HepG2 (cell line): Measurements from ENCODE around the gene HSD17B8. TPM values are rescaled to one million over a fixed set of nuclear protein-coding genes. Genes with fewer than 3 reads are reported as not detected.
A peak's percentile ranks its signal among the peaks of the same experiment; 100 is the strongest.

Experiments used
- ATAC-seq: fragments of 200-7000 bp; cut with Tn5 transposase; 3 replicates; pipeline ENCODE4 v1.9.1; 2020; ENCODE audit warnings: mild to moderate bottlenecking, moderate library complexity
- BruUV-seq: library from RNA; stranded (reverse); fragments of 400-500 nt; replicated peaks from 2 replicates; lab custom pipeline; 2021; lab: Mats Ljungman, UMichigan
- CTCF ChIA-PET: fragments of 300-600 bp; formaldehyde crosslinking; extraction: SDS; loops from one replicate; lab custom pipeline; 2021; ENCODE audit warnings: low total read pairs, inconsistent platforms, low intra/inter-chr PET ratio; lab: Yijun Ruan, JAX
- POLR2A ChIA-PET: fragments of 350-600 bp; sonication (Branson Sonifier 250); formaldehyde crosslinking; loops from one replicate; lab custom pipeline; 2020; ENCODE audit warnings: antibody characterized with exemption, inconsistent platforms; lab: Yijun Ruan, JAX
- DNase-seq: peaks from one replicate; pipeline ENCODE4 v3.0.0-alpha.2; 2015; ENCODE audit warnings: low spot score
- FAIRE-seq: peaks from 3 replicates; lab custom pipeline; 2011; peaks lifted over from hg19 to GRCh38; lab: Jason Lieb, UNC
- H2AFZ ChIP-seq: one replicate; pipeline ENCODE4 v1.6.1; 2011; ENCODE audit warnings: low read length, inconsistent platforms
- H3K27ac ChIP-seq: fragments of 300-600 bp; 3 replicates; pipeline ENCODE4 v1.8.0; 2011; ENCODE audit warnings: mixed run types, mild to moderate bottlenecking, mixed read lengths, low read length, inconsistent platforms; ENCODE audit not compliant: insufficient read depth; ENCODE audit errors: extremely low read length
- H3K27me3 ChIP-seq, 2 experiments: fragments of 200-600 bp in 1 of 2; 2 replicates in 1 of 2; 3 replicates in 1 of 2; pipeline versions ENCODE4 v1.6.0 to v1.8.0; 2011; ENCODE audit warnings: low read length in 2 of 2, mild to moderate bottlenecking in 2 of 2, moderate library complexity in 2 of 2, inconsistent platforms in 1 of 2; ENCODE audit not compliant: insufficient read depth in 2 of 2, control insufficient read depth in 1 of 2
- H3K36me3 ChIP-seq, 2 experiments: fragments of 200-600 bp in 1 of 2; replicated peaks in 1 of 2; 2 replicates in 1 of 2; 3 replicates in 1 of 2; pipeline versions ENCODE4 v1.5.1 to v1.8.0; 2011; ENCODE audit warnings: low read length in 2 of 2, inconsistent platforms in 1 of 2; ENCODE audit not compliant: insufficient read depth in 2 of 2, control insufficient read depth in 1 of 2
- H3K4me1 ChIP-seq: 2 replicates; pipeline ENCODE4 v1.5.1; 2012; ENCODE audit warnings: low read length, inconsistent platforms; ENCODE audit not compliant: insufficient read depth
- H3K4me2 ChIP-seq: 2 replicates; pipeline ENCODE4 v1.6.0; 2011; ENCODE audit warnings: low read depth, low read length, inconsistent platforms
- H3K4me3 ChIP-seq, 3 experiments: fragments of 200-600 bp in 1 of 3; sonication (generic), shearing (Covaris generic) in 1 of 3; replicated peaks in 1 of 3; 2 replicates each; pipeline ENCODE4 v1.5.1; 2011 to 2016; ENCODE audit warnings: low read length in 3 of 3, inconsistent platforms in 2 of 3, low read depth in 2 of 3, mild to moderate bottlenecking in 2 of 3, control low read depth in 1 of 3, mixed read lengths in 1 of 3; ENCODE audit not compliant: insufficient read depth in 1 of 3
- H3K79me2 ChIP-seq: one replicate; pipeline ENCODE4 v1.6.1; 2011; ENCODE audit warnings: low read length, inconsistent platforms; ENCODE audit not compliant: insufficient read depth
- H3K9ac ChIP-seq: 2 replicates; pipeline ENCODE4 v1.6.0; 2011; ENCODE audit warnings: mild to moderate bottlenecking, low read depth, low read length, inconsistent platforms; ENCODE audit not compliant: insufficient read depth
- H3K9me3 ChIP-seq: 2 replicates; pipeline ENCODE4 v1.5.1; 2012; ENCODE audit warnings: mild to moderate bottlenecking, low read length
- H4K20me1 ChIP-seq: 2 replicates; pipeline ENCODE4 v1.6.0; 2011; ENCODE audit warnings: inconsistent platforms, mild to moderate bottlenecking, low read length, moderate library complexity; ENCODE audit not compliant: insufficient read depth
- ADNP ChIP-seq: sonication (generic); formaldehyde crosslinking; IDR thresholded peaks from 2 replicates; pipeline ENCODE4 v1.4.0; 2020; ENCODE audit warnings: missing genetic modification reagents
- ARHGAP35 ChIP-seq: sonication (generic); formaldehyde crosslinking; IDR thresholded peaks from 2 replicates; pipeline ENCODE4 v1.9.0; 2022; ENCODE audit warnings: mild to moderate bottlenecking, inconsistent platforms, moderate library complexity, missing genetic modification reagents, borderline replicate concordance
- ARID4A ChIP-seq: sonication (generic); formaldehyde crosslinking; IDR thresholded peaks from 2 replicates; pipeline ENCODE4 v1.5.0; 2020; ENCODE audit warnings: mild to moderate bottlenecking, missing genetic modification reagents, borderline replicate concordance
- ATF5 ChIP-seq: sonication (generic); formaldehyde crosslinking; IDR thresholded peaks from 2 replicates; pipeline ENCODE4 v1.4.0; 2020; ENCODE audit warnings: mild to moderate bottlenecking, low read depth, missing genetic modification reagents
- BRD4 ChIP-seq: sonication (generic); formaldehyde crosslinking; IDR thresholded peaks from 2 replicates; pipeline ENCODE4 v1.4.0; 2020; ENCODE audit warnings: missing genetic modification reagents
- FOXJ3 ChIP-seq: sonication (generic); formaldehyde crosslinking; IDR thresholded peaks from 2 replicates; pipeline ENCODE4 v1.4.0; 2020; ENCODE audit warnings: missing genetic modification reagents, mild to moderate bottlenecking, borderline replicate concordance
- KLF13 ChIP-seq: sonication (generic); formaldehyde crosslinking; IDR thresholded peaks from 2 replicates; pipeline ENCODE4 v1.4.0; 2020; ENCODE audit warnings: mild to moderate bottlenecking, missing genetic modification reagents
- TFE3 ChIP-seq: IDR thresholded peaks from 2 replicates; pipeline ENCODE4 v1.6.1; 2016
- ZNF124 ChIP-seq: sonication (generic); formaldehyde crosslinking; IDR thresholded peaks from 2 replicates; pipeline ENCODE4 v1.4.0; 2020; ENCODE audit warnings: missing genetic modification reagents
- ZNF251 ChIP-seq: sonication (generic); formaldehyde crosslinking; IDR thresholded peaks from 2 replicates; pipeline ENCODE4 v1.9.0; 2021; ENCODE audit warnings: mild to moderate bottlenecking, missing genetic modification reagents
- ZNF343 ChIP-seq: sonication (generic); formaldehyde crosslinking; IDR thresholded peaks from 2 replicates; pipeline ENCODE4 v1.4.0; 2020; ENCODE audit warnings: mild to moderate bottlenecking, missing genetic modification reagents
- ZNF510 ChIP-seq: sonication (generic); formaldehyde crosslinking; IDR thresholded peaks from 2 replicates; pipeline ENCODE4 v1.4.0; 2020; ENCODE audit warnings: low read depth, mild to moderate bottlenecking, missing genetic modification reagents
- ZNF580 ChIP-seq: IDR thresholded peaks from 2 replicates; pipeline ENCODE4 v1.6.1; 2016; ENCODE audit warnings: low read depth, borderline replicate concordance
- ZNF619 ChIP-seq: sonication (generic); formaldehyde crosslinking; IDR thresholded peaks from 2 replicates; pipeline ENCODE4 v1.4.0; 2020; ENCODE audit warnings: mild to moderate bottlenecking, missing genetic modification reagents
- ZNF670 ChIP-seq: sonication (generic); formaldehyde crosslinking; IDR thresholded peaks from 2 replicates; pipeline ENCODE4 v1.8.0; 2022; ENCODE audit warnings: mild to moderate bottlenecking, missing genetic modification reagents, borderline replicate concordance
- ZNF704 ChIP-seq: sonication (generic); formaldehyde crosslinking; IDR thresholded peaks from 2 replicates; pipeline ENCODE4 v1.8.1; 2023; ENCODE audit warnings: mild to moderate bottlenecking, inconsistent platforms, moderate library complexity, missing genetic modification reagents, borderline replicate concordance
- WGBS: methylation state at CpG from one replicate; pipeline ENCODE4 v1.1.6; 2017; ENCODE audit warnings: low lambda C conversion rate; 5-methylcytosine and 5-hydroxymethylcytosine counted together
- in situ Hi-C: cut with HindIII; loops from 2 replicates; pipeline ENCODE4 v1.10.0; 2017; ENCODE audit warnings: low pct_unique_long_range_greater_than_20kb; ENCODE audit not compliant: extremely low pct_ligation_motif_present
- intact Hi-C: fragments of 100-400 bp; cut with micrococcal nuclease; formaldehyde crosslinking; loops from one replicate; pipeline ENCODE4 v1.10.0; 2022; ENCODE audit not compliant: unreplicated experiment
- polyA plus RNA-seq, 8 experiments: library from polyadenylated mRNA; depleted of rRNA in 3 of 8; stranded (reverse) in 7 of 8; unstranded in 1 of 8; fragments of >200 nt; fragmentation: Illumina TruSeq in 4 of 8; extraction: Trizol in 4 of 8; gene quantifications; 2 replicates each; pipeline versions ENCODE4 v1.2.1 to v1.2.3, GENCODE V29; 2011 to 2016; ENCODE audit warnings: low read depth in 4 of 8, missing spikeins in 1 of 8, mixed read lengths in 1 of 8; ENCODE audit not compliant: insufficient read depth in 1 of 8
- total RNA-seq, 5 experiments: library from RNA; depleted of rRNA; stranded (reverse); fragments of >200 nt; fragmentation: Illumina TruSeq; extraction: Trizol; gene quantifications; 2 replicates each; pipeline ENCODE4 v1.2.3, GENCODE V29; 2016; ENCODE audit warnings: low read depth in 1 of 5

Gene HSD17B8
- total and polyA plus RNA-seq, 2 of the 13 experiments (the other 11 are each of a cell fraction or from before 2014, with no cell fraction given): 12.6 to 20.1 TPM

GRCh38 chr6:33248643-33248931 lies 44.1 kb downstream of the HSD17B8 start:
- H3K9ac ChIP-seq: peak overlapping the region; percentile 75
- 2% methylated on average over 18 of the region's 18 CpGs for WGBS
- H3K36me3 ChIP-seq: peaks cover 0 to 2% of the 10 kb centered on the region in 2 experiments; a peak in 3 of 5 replicates
- DNase-seq (no peak), FAIRE-seq (no peak), ATAC-seq (peak; percentile 2)
- H4K20me1 ChIP-seq: no peaks in the 10 kb centered on the region
- in situ Hi-C loops: loop anchor here (5.0 kb wide), 4 partner anchors 46 to 231 kb away; partner anchors contain the start of genes HSD17B8, RXRB and SLC39A7
- intact Hi-C loops: loop anchor here (2.0 kb wide), 4 partner anchors 48 to 234 kb away; partner anchors contain the start of genes RXRB and SLC39A7
- H3K79me2 ChIP-seq: no peaks in the 10 kb centered on the region
- BruUV-seq: TSS peak; percentile 82
- H3K4me1 ChIP-seq: peaks cover 29% of the 10 kb centered on the region
- peak overlapping the region; percentile 81 for H3K27ac ChIP-seq
- H3K4me3 ChIP-seq: peak overlapping the region; percentile 51 to 89 (median 64)
- no peaks in the 10 kb centered on the region for H3K9me3 ChIP-seq
- H2AFZ ChIP-seq: peak overlapping the region; percentile 22
- H3K27me3 ChIP-seq: no peaks in the 10 kb centered on the region; a peak in 1 of 5 replicates
- ChIA-PET POLR2A (interaction anchor here (0.8 to 5.1 kb wide), 20 partner anchors 10 to 277 kb away, joined by 3 to 94 read pairs (median 6); partner anchors contain the start of genes HSD17B8, PFDN6, RING1 and RPS18), CTCF (interaction anchor here (1.0 to 3.1 kb wide), 9 partner anchors 44 to 234 kb away, joined by 4 to 19 read pairs (median 6); partner anchors contain the start of genes HSD17B8, RXRB and SLC39A7)
- peak overlapping the region; percentile 100 for H3K4me2 ChIP-seq
- TF ChIP-seq ARID4A (CRISPR knock-in tag): no peak; the same call in 1 of the 2 replicates
- 0 out of 2 replicates have a peak, but pooled peaks have one; percentile 72 for TF ChIP-seq ZNF670 (CRISPR knock-in tag)
- TF ChIP-seq ATF5 (CRISPR knock-in tag): peak; percentile 92
- TF ChIP-seq KLF13 (CRISPR knock-in tag): peak; percentile 77; the same call in 1 of the 2 replicates
- TF ChIP-seq ZNF580: no peak
- TF ChIP-seq ARHGAP35: 0 out of 2 replicates have a peak, but pooled peaks have one; percentile 41
- TF ChIP-seq ZNF704: peak; percentile 87; the same call in 1 of the 2 replicates
- TF ChIP-seq ZNF510 (CRISPR knock-in tag): peak; percentile 77; the same call in 1 of the 2 replicates
- TF ChIP-seq ADNP: no peak
- TF ChIP-seq BRD4 (CRISPR knock-in tag): 0 out of 2 replicates have a peak, but pooled peaks have one; percentile 51
- peak; percentile 26; the same call in 1 of the 2 replicates for TF ChIP-seq ZNF619 (CRISPR knock-in tag)
- peak; percentile 10; the same call in 1 of the 2 replicates for TF ChIP-seq TFE3 (CRISPR knock-in tag)
- 0 out of 2 replicates have a peak, but pooled peaks have one; percentile 13 for TF ChIP-seq ZNF124 (CRISPR knock-in tag)
- TF ChIP-seq ZNF251: no peak
- no peak for TF ChIP-seq FOXJ3 (CRISPR knock-in tag)
- peak; percentile 79; the same call in 1 of the 2 replicates for TF ChIP-seq ZNF343
